ELF-1 (cell line): ENCODE data around the gene APOBEC3B.
A peak's percentile ranks its signal among the peaks of the same experiment; 100 is the strongest.
"Not testable (repeated sequence)": the region's sequence is repeated elsewhere in the genome, so short reads cannot be mapped to it uniquely, and the experiment has no call there.

Experiments
- DNase-seq: peaks from one replicate; pipeline ENCODE4 v3.0.0-alpha.2; 2016; ENCODE audit warnings: low read depth, low spot score

Gene APOBEC3B

GRCh38 chr22:38981992-38982927 lies at the start of gene APOBEC3B:
Gene APOBEC3B, plus strand, starts transcription at chr22:38982347. Its CDS starts 107 bp downstream, at chr22:38982454.
- DNase-seq, result peak; percentile 84

DNA sequence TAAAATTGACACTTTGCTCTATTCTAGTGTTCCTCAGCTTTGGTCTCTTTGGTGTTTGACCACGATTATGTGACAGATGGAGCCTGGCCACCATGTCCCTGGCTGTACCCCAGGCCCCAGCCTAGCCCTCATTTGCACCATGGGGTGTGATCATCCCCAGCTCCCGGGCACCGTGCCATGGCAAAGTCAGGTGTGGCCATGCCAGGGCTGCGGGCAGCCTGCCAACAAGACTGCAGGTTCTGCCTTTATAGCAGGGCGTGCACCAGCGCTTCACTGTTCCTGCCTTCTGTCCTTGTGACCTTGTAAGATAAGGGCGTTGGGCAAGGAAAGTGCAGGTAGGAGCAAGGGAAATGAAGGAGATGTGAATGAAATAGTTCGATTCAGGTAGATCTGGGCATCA lies 47.1 kb upstream of the APOBEC3B start:
- no peak for DNase-seq

DNA sequence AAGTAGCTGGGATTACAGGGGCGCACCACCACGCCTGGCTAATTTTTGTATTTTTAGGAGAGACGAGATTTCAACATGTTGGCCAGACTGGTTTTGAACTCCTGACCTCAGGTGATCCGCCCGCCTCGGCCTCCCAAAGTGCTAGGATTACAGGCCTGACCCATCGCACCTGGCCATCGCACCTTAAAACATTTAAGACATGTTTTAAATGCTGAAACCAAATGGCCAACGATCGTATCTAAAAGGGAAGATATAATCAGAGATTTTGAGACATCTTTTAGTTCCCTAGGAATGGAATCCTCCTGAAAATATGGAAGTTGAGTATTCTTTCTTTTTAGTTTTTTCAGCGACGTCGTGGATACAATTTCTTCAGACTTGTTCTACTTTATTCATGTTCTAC lies 46.5 kb upstream of the APOBEC3B start:
- no peak for DNase-seq

- no peak for DNase-seq
Observed at GRCh38 chr22:38936562-38936961, 45.6 kb upstream of the APOBEC3B start.

GRCh38 chr22:38937036-38937435 lies 45.1 kb upstream of the APOBEC3B start:
- DNase-seq, result no peak

- DNase-seq, result no peak
Observed at GRCh38 chr22:38937541-38937940, 44.6 kb upstream of the APOBEC3B start.

GRCh38 chr22:38938221-38938620 lies 43.9 kb upstream of the APOBEC3B start:
- DNase-seq, result no peak

GRCh38 chr22:38938925-38939324 lies 43.2 kb upstream of the APOBEC3B start:
- no peak for DNase-seq

- no peak for DNase-seq
Observed at GRCh38 chr22:38940811-38941384, 41.2 kb upstream of the APOBEC3B start.

DNA sequence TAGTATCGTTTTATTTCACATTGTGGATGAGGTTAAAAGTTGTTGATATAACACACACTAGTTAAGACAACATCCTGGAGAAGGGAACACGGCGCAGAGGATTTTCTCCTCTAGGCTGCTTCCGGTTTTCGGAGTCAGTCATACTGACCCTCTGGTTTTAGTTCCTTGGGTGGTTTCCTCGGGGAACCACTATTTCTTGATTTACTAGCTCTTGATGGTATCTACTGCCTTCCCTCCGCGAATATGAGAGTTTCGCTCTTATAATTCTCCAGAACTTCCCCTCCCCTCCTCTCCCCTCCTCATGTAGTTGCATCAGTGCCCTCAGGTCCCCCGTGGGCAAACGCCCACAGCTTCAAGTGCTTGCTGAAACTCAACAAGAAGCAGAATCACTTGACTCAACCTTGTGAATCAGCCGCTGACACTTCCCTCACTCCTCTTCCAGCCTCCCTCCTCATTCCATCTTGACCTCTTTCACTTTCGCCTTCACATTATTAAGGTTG lies 40.6 kb upstream of the APOBEC3B start:
- DNase-seq, result no peak

GRCh38 chr22:38942702-38943101 lies 39.4 kb upstream of the APOBEC3B start:
- DNase-seq, result no peak

DNA sequence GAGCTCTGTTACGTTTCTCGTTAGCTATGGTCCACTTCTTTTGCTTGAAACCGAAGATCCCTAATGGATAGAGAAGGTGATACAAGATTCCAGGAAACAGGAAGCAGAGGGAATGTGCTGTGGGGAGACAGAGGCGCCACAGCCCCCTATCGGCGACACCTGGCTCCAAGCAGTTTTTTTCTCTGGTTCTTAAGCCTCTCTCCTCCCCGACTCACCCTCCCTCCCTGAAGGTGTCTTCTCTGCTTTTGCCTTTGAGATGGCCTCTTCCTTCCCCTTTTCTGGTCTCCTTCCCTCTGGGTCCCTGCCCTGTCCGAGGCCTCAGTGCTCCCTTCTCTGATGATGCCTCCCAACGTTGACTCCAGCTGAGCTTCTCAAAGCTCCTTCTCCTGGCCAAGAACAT lies 38.9 kb upstream of the APOBEC3B start:
- no peak for DNase-seq

GRCh38 chr22:38943882-38944281 lies 38.3 kb upstream of the APOBEC3B start:
- no peak for DNase-seq

GRCh38 chr22:38944653-38945052 lies 37.5 kb upstream of the APOBEC3B start:
- DNase-seq, result no peak

GRCh38 chr22:38945706-38946338 lies 36.3 kb upstream of the APOBEC3B start:
- not testable (repeated sequence) for DNase-seq

- DNase-seq, result no peak
Observed at GRCh38 chr22:38946771-38947170, 35.4 kb upstream of the APOBEC3B start.

- no peak for DNase-seq
Observed at GRCh38 chr22:38947321-38948140, 34.6 kb upstream of the APOBEC3B start.

GRCh38 chr22:38948181-38948940 lies 33.8 kb upstream of the APOBEC3B start:
- no peak for DNase-seq

- DNase-seq, result no peak
Observed at GRCh38 chr22:38949889-38950405, 32.2 kb upstream of the APOBEC3B start.

- DNase-seq, result no peak
Observed at GRCh38 chr22:38950527-38951295, 31.4 kb upstream of the APOBEC3B start.
